Adrenal gland (tissue), 5 donors: ENCODE data around the gene E2F4.

Experiments used
- POLR2A ChIP-seq, 2 donors: fragments of 450-650 bp; IDR thresholded peaks; one replicate each; pipeline ENCODE4 v1.6.1; 2017; ENCODE audit warnings: antibody characterized with exemption in 2 of 2, mild to moderate bottlenecking in 2 of 2, moderate library complexity in 1 of 2
- TF ChIP-seq, protein P1 (sequence below), 6 experiments: fragments of 450-650 bp in 4 of 6; fragments of 200-600 bp in 2 of 6; sonication (generic) in 1 of 6; IDR thresholded peaks; 1 replicate in 5 of 6; 2 replicates in 1 of 6; pipeline versions ENCODE4 v1.5.1 to v1.8.0; 2016 to 2021; ENCODE audit warnings: antibody characterized with exemption in 6 of 6, mild to moderate bottlenecking in 2 of 6, moderate library complexity in 1 of 6
- donor health status: DM: no; HTN: no; CAD: no.

DNA sequence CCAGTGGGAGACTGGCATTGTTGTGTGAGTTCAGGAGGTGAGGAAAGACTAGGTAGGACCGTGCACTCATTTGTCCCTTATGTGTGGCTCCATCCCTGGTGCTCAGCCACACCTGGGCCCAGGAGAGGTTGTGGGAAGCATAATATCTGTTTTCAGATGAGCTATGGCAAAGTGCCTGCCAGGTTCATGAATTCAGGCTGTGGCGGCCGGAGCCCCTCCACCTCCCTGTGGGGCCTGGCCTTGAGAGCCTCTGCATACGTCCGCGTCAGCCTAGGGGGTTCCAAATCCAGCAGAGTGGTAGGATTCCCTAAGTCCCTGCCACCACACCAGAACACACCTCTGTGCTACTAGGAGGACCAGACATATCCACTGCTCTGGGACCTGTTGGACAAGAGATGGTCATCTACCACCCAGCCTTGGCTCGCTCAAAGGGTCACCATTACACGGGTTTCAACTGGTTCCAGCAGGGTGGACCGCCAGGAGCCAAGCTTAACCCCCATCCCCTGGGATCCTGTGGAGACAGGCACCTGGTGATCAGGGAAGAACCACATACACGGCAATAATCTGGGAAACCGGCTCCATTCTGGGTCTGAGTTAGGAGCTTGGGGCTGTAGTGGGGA lies 43.2 kb upstream of the E2F4 start:
- TF ChIP-seq, protein P1, sequence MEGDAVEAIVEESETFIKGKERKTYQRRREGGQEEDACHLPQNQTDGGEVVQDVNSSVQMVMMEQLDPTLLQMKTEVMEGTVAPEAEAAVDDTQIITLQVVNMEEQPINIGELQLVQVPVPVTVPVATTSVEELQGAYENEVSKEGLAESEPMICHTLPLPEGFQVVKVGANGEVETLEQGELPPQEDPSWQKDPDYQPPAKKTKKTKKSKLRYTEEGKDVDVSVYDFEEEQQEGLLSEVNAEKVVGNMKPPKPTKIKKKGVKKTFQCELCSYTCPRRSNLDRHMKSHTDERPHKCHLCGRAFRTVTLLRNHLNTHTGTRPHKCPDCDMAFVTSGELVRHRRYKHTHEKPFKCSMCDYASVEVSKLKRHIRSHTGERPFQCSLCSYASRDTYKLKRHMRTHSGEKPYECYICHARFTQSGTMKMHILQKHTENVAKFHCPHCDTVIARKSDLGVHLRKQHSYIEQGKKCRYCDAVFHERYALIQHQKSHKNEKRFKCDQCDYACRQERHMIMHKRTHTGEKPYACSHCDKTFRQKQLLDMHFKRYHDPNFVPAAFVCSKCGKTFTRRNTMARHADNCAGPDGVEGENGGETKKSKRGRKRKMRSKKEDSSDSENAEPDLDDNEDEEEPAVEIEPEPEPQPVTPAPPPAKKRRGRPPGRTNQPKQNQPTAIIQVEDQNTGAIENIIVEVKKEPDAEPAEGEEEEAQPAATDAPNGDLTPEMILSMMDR (IDR thresholded peaks at IDR 0.05), result no peak
- TF ChIP-seq POLR2A (IDR thresholded peaks at IDR 0.05), result no peak
